Rectal smooth muscle tissue (tissue), 1 donor: ENCODE measurements around the gene MICALL2.

Source experiments
- H3K27ac ChIP-seq: one replicate; pipeline ENCODE4 v1.7.0; 2013; ENCODE audit warnings: low read depth, low read length, inconsistent platforms
- H3K27me3 ChIP-seq: one replicate; pipeline ENCODE4 v1.7.0; 2013; ENCODE audit warnings: low read length; ENCODE audit not compliant: control insufficient read depth, insufficient read depth
- H3K36me3 ChIP-seq: one replicate; pipeline ENCODE4 v1.7.0; 2013; ENCODE audit warnings: low read length; ENCODE audit not compliant: control insufficient read depth, insufficient read depth
- H3K4me1 ChIP-seq: one replicate; pipeline ENCODE4 v1.7.0; 2013; ENCODE audit warnings: low read length; ENCODE audit not compliant: control insufficient read depth, insufficient read depth
- H3K4me3 ChIP-seq: one replicate; pipeline ENCODE4 v1.7.0; 2013; ENCODE audit warnings: low read length
- H3K9ac ChIP-seq: one replicate; pipeline ENCODE4 v1.7.0; 2013; ENCODE audit warnings: low read length

The MICALL2 gene

DNA sequence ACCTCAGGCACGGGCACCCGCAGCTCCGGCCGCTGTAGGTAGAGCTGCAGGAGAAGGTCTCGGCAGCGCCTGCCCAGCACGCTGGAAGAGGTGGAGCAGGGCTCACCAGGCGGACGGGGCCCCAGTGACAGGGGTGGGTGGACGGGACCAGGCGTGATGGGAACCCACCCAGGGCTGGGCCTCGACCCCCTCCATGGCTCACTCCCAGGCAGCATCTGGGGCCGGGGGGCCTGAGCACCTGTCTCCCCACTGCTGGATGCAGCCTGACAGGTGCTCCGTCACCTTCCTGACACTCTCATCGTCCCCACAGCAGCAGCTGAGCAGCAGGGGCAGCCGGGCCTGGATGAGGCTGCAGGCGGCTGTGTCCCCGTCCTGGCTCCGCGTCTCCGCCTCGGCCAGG lies 16.7 kb upstream of the MICALL2 start:
- Histone ChIP-seq H3K27ac (no peak overlapping the region), H3K36me3 (peaks cover 12% of the 10 kb centered on the region), H3K27me3 (no peaks in the 10 kb centered on the region), H3K4me3 (no peak overlapping the region), H3K9ac (no peak overlapping the region), H3K4me1 (no peaks in the 10 kb centered on the region)

DNA sequence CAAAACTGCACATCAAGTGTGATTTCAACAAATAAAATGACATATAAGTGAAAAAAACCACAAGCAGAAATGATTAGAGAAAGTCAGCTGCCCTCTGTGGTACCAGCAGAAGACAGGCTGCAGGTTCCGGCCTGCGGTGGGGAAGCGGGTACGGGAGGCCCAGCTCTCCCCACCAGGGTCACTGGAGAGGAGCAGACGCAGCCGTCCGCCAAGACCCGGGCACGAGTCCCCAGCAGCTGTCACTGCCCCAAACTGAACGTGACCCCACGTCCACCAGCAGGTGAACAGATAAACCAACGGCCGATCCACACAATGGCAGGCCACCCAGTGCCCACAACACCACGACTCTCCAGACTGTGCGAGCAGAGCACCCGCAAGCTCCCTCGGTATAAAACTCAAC lies 16.1 kb upstream of the MICALL2 start:
- no peaks in the 10 kb centered on the region for H3K27me3 ChIP-seq
- H3K9ac ChIP-seq: no peak overlapping the region
- H3K27ac ChIP-seq: no peak overlapping the region
- H3K4me1 ChIP-seq: no peaks in the 10 kb centered on the region
- peaks cover 12% of the 10 kb centered on the region for H3K36me3 ChIP-seq
- no peak overlapping the region for H3K4me3 ChIP-seq

DNA sequence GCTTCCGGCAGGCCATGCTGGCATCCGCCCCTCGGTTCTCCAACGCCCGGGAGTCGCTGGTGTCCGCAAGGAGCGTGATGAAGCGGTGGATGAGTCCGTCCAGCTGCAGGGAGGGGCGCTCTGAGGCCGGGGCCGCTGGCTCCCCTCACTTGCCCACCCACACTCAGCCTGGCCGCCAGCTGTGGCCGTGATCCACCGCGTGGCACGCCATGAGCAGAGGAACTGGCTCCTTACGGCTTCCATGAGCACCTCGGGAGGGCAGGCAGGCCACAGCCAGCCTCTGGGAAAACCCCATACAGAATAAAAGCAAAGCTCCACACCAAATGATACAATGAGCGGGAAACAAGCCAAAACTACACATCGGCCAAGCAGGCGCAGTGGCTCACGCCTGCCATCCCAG lies 15.5 kb upstream of the MICALL2 start:
- Histone ChIP-seq H3K27me3 (no peaks in the 10 kb centered on the region), H3K36me3 (peaks cover 12% of the 10 kb centered on the region), H3K4me3 (no peak overlapping the region), H3K4me1 (no peaks in the 10 kb centered on the region), H3K27ac (no peak overlapping the region), H3K9ac (no peak overlapping the region)

DNA sequence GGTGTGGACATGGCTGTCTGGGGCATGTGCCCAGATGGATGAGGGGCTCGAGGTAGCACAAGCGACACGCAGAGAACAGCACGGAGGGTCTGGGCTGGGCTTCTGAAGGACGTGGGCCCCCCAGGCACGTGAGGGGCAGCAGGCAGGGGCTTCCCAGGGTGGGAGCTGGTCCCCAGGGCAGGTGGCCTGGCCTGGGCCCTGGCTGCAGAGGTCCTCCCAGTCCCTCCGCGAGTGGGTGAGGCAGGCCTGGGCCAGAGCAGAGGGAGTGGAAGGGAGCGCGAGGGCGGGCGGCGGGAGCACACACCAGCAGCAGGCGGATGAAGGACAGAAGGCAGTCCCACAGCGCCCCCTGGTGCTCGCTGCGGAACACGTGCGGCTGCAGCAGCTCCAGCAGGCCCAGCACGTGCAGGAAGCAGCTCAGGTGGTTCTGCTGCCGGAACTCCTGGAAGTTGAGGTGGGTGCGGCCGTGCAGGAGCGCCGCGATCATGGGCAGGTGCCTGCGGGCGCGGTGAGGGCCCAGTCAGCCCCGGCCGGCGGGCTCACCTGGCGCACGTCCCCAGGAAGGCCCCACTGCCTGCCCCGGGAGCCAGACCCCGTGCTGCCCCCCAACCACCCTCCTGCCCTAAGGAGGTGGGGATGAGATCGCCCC lies 14.7 kb upstream of the MICALL2 start:
- Histone ChIP-seq H3K9ac (no peak overlapping the region), H3K27ac (no peak overlapping the region), H3K4me1 (no peaks in the 10 kb centered on the region), H3K36me3 (peaks cover 12% of the 10 kb centered on the region), H3K4me3 (no peak overlapping the region), H3K27me3 (no peaks in the 10 kb centered on the region)

DNA sequence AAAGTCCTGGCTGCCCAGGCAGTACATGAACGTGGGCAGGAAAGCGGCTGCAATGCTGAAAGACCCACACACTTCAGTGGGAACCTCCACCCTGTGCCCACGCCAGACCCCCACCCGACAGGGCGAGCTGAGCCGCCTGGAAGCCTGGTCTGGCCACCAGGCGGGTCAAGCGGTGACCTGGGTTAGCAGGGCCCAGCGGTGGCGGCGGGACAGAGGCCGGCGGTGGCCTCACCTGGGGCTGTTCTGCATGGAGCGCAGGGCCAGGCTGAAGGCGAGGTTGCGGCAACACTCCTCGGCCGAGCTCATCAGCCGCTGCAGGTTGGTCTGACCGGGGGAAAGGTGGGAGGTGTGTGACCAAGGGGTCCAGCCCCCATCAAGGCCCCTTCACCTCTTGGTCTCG lies 11.6 kb upstream of the MICALL2 start:
- Histone ChIP-seq H3K4me3 (no peak overlapping the region), H3K9ac (no peak overlapping the region), H3K4me1 (peaks cover 7% of the 10 kb centered on the region), H3K36me3 (no peaks in the 10 kb centered on the region), H3K27ac (no peak overlapping the region), H3K27me3 (no peaks in the 10 kb centered on the region)

DNA sequence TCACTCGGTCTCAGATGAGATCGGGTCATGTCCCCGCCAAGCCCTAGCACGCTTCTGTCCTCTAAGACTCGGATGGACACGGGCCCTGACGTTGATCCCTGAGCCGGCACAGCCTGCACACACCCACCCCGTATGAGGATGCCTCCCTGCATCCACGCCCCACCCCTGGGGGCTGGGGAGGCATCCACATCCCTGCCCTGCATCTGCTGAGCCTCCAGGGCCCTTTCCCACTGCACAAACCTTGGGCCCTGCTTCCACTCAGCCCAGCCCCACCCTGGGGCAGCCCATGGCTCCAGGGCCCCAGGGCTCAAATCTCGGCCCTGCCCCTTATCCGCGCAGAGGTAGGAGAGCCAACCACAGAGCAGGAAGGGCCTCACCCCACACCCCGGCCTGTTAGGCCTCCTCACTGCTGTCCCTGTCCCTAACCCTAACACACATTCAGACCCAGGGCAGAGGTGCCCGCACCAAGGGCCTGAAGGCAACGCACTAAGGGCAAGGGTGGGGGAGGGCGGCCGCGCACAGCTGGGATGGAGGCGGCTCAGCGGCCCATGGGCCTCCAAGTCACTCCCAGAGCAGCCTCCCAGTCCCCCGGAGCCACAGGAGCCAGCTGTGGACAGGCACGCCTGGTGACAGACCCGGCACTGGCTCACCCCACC lies 9.5 kb upstream of the MICALL2 start:
- peaks cover 13% of the 10 kb centered on the region for H3K4me1 ChIP-seq
- H3K4me3 ChIP-seq: no peak overlapping the region
- H3K9ac ChIP-seq: no peak overlapping the region
- no peak overlapping the region for H3K27ac ChIP-seq
- no peaks in the 10 kb centered on the region for H3K36me3 ChIP-seq
- no peaks in the 10 kb centered on the region for H3K27me3 ChIP-seq

DNA sequence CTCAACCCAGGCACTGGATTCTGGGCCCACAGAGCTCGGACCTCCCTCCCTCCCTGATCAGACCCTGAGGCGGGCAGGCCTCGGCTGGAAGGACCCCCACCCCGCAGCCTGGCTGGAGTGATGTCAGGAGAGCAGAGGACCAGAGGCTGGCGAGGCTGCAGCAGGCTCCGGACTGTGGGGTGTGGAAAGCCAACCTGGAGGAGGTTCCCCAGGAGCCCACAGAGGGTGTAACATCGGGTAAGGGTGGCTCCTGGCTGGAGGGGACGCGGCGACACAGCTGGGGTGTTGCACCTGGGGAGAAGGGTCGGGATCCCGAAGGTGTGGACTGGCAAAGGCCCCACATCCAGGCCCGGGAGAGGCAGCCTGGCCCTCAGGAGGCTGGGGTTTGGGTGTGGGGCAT lies 8.9 kb upstream of the MICALL2 start:
- Histone ChIP-seq H3K27ac (peak overlapping the region; percentile 26), H3K36me3 (no peaks in the 10 kb centered on the region), H3K4me1 (peaks cover 16% of the 10 kb centered on the region), H3K27me3 (no peaks in the 10 kb centered on the region), H3K9ac (no peak overlapping the region), H3K4me3 (no peak overlapping the region)

DNA sequence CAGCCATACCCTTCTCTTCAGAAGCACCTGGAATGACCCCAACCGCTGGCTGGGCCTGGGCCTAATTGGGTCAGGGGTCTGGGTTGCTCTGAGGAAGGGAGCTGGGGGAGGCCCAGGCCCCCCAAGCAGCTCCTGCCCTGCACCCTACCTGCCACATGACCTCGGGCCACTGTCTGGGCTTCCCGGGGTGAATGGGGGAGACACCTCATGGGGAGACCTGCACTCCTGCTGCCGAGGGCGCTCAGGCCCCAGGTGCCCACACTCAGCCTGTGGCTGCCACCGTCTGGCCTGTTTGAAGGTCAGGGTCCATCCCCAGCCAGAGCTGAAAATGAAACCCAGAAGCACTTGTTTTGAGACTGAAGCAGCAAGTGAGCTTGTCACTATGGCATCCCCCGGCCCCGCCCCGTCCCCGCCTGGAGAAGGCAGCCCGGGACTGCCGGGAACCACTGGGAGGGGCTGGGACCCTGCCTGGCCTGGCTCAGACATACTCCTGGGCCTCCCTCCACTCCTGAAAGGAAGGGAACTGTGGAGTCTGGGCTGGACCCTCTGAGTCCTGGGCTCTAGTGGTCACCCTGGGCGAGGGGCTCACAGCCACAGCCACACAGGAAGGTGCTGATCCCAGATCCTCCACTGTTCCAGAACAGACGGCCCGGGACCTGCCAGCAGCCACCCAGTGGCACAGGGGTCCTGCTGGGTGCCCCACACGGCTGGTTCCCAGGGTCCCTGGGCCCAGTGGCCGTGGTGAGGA lies 7.4 kb upstream of the MICALL2 start:
- Histone ChIP-seq H3K4me3 (peak overlapping the region; percentile 25), H3K4me1 (peaks cover 16% of the 10 kb centered on the region), H3K36me3 (no peaks in the 10 kb centered on the region), H3K9ac (no peak overlapping the region), H3K27ac (peak overlapping the region; percentile 83), H3K27me3 (no peaks in the 10 kb centered on the region)

DNA sequence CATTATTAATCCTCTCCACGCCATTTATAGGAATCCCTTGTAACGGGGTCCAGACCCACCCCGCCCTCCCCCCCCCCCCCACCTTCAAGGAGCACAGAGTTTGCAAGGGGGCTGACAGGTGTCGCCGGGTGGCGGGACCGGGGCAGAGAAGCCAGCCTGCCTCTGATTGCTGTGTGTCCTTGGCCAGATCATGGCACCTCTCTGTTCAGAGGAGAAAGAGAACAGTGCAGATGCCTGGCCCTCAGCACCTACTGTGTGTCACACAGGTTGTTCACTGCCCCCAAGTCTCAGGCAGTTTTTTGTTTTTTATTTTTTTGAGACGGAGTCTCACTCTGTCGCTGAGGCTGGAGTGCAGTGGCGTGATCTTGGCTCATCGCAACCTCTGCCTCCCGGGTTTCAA lies 5.4 kb upstream of the MICALL2 start:
- H3K27ac ChIP-seq: no peak overlapping the region
- peaks cover 21% of the 10 kb centered on the region for H3K4me1 ChIP-seq
- H3K27me3 ChIP-seq: no peaks in the 10 kb centered on the region
- H3K9ac ChIP-seq: no peak overlapping the region
- H3K4me3 ChIP-seq: no peak overlapping the region
- no peaks in the 10 kb centered on the region for H3K36me3 ChIP-seq

DNA sequence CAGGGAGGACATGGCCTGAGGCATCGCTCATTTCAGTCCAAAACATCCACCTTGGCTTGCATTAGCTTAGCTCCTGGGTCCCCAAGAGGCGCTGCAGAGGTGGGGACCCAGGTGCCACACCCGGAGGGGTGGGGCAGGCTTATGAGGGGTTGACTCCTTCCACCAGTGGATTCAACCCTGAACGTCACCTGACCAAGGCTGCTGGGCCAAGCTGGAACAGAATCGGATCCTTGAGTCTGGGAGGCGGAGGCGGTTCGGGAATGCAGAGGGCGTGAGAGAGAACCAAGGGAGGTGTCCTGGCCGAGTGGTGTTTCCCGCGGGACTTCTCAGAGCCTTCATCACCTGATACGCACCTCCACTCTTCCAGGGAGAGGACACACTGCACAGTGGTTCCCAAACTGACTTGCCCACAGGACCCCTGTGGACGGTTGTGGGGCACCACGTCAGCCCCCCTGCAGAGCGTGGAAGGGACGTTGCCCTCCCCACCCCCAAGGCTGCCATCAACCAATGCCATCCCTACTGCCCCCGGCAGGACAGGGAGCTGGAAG lies 4.5 kb upstream of the MICALL2 start:
- Histone ChIP-seq H3K9ac (no peak overlapping the region), H3K27me3 (no peaks in the 10 kb centered on the region), H3K4me3 (no peak overlapping the region), H3K36me3 (no peaks in the 10 kb centered on the region), H3K4me1 (peaks cover 21% of the 10 kb centered on the region), H3K27ac (no peak overlapping the region)

DNA sequence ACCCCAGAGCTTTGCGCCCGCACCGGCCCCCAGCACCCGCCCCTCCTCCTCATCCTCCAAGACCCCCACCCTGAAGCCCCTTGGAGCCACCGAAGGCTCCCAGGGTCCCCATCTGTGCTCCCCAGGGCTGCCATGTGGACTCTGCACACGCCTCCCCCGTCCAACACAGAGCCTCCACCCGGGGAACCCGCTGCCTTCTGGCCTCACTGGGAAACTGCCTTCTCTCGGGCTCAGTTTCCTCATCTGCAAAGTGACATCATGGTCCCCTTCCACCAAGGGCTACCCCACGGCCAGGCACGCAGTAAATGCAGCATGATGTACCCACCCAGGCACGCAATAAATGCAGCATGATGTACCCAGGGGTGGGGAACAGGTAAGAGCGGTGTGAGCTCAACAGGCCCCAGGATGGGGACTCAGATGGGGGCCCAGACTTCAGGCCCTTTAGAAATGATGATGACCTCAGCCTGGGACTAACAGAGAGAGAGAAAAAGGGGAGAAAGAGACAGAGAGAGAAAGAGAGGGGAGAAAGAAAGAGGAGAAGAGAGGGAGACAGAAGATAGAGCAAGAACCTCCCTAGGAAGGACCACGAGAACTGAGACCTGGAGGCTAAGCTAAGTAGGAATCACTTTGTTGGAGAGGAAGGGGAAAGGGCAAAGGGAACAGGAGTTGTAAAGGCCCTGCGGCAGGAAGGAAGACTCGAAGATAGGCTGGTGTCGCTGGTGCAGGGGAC lies 2.5 kb upstream of the MICALL2 start:
- no peaks in the 10 kb centered on the region for H3K27me3 ChIP-seq
- H3K9ac ChIP-seq: no peak overlapping the region
- peaks cover 21% of the 10 kb centered on the region for H3K4me1 ChIP-seq
- no peaks in the 10 kb centered on the region for H3K36me3 ChIP-seq
- H3K27ac ChIP-seq: peak overlapping the region; percentile 88
- H3K4me3 ChIP-seq: no peak overlapping the region
